Measurements from ENCODE around the gene DMAP1.
A peak's percentile ranks its signal among the peaks of the same experiment; 100 is the strongest.

The DMAP1 gene

GRCh38 chr1:44259090-44259489, 45.8 kb downstream of the DMAP1 start:
- peaks cover 28% of the 10 kb centered on the region for H3K36me3 ChIP-seq (ENCODE audit: insufficient read depth, insufficient read length, low read length)
- peaks cover 13% of the 10 kb centered on the region for H3K4me1 ChIP-seq (ENCODE audit: insufficient read depth, insufficient read length)
- TF ChIP-seq YY1 (IDR thresholded peaks at IDR 0.05; ENCODE audit: insufficient read depth, insufficient read length) = no peak
- no peak for TF ChIP-seq ZNF274 (IDR thresholded peaks at IDR 0.05; ENCODE audit: low read depth, low read length)
- TF ChIP-seq SUZ12 (IDR thresholded peaks at IDR 0.05; ENCODE audit: extremely low read depth, insufficient read depth, insufficient read length) = no peak
- no peaks in the 10 kb centered on the region for H3K9me3 ChIP-seq (ENCODE audit: insufficient read depth, low read length)
- no peak overlapping the region for H3K9ac ChIP-seq (ENCODE audit: insufficient read length, low read depth)
- DNase-seq (ENCODE audit: low read depth, low spot score) = no peak
- H3K4me3 ChIP-seq (ENCODE audit: insufficient read length, low read depth) = no peak overlapping the region
- no peaks in the 10 kb centered on the region for H3K27me3 ChIP-seq (ENCODE audit: insufficient read depth, insufficient read length)

GRCh38 chr1:44260792-44261170, 47.5 kb downstream of the DMAP1 start:
- peaks cover 29% of the 10 kb centered on the region for H3K36me3 ChIP-seq (ENCODE audit: insufficient read depth, insufficient read length, low read length)
- TF ChIP-seq YY1 (IDR thresholded peaks at IDR 0.05; ENCODE audit: insufficient read depth, insufficient read length) (no peak), ZNF274 (IDR thresholded peaks at IDR 0.05; ENCODE audit: low read depth, low read length) (no peak), SUZ12 (IDR thresholded peaks at IDR 0.05; ENCODE audit: extremely low read depth, insufficient read depth, insufficient read length) (no peak)
- DNase-seq (ENCODE audit: low read depth, low spot score) = no peak

GRCh38 chr1:44261171-44261817, 48.0 kb downstream of the DMAP1 start:
- Histone ChIP-seq H3K9ac (ENCODE audit: insufficient read length, low read depth) (no peak overlapping the region), H3K9me3 (ENCODE audit: insufficient read depth, low read length) (no peaks in the 10 kb centered on the region), H3K4me1 (ENCODE audit: insufficient read depth, insufficient read length) (peaks cover 13% of the 10 kb centered on the region), H3K27me3 (ENCODE audit: insufficient read depth, insufficient read length) (no peaks in the 10 kb centered on the region), H3K36me3 (ENCODE audit: insufficient read depth, insufficient read length, low read length) (peaks cover 24% of the 10 kb centered on the region), H3K4me3 (ENCODE audit: insufficient read length, low read depth) (no peak overlapping the region)
- TF ChIP-seq ZNF274 (IDR thresholded peaks at IDR 0.05; ENCODE audit: low read depth, low read length) (no peak), YY1 (IDR thresholded peaks at IDR 0.05; ENCODE audit: insufficient read depth, insufficient read length) (no peak), SUZ12 (IDR thresholded peaks at IDR 0.05; ENCODE audit: extremely low read depth, insufficient read depth, insufficient read length) (no peak)
- DNase-seq (ENCODE audit: low read depth, low spot score) = peak; percentile 32

More at GRCh38 chr1:44260792-44261170, 47.5 kb downstream of the DMAP1 start:
- H3K4me3 ChIP-seq (ENCODE audit: insufficient read length, low read depth) = no peak overlapping the region
- H3K9me3 ChIP-seq (ENCODE audit: insufficient read depth, low read length) = no peaks in the 10 kb centered on the region
- no peak overlapping the region for H3K9ac ChIP-seq (ENCODE audit: insufficient read length, low read depth)
- peaks cover 13% of the 10 kb centered on the region for H3K4me1 ChIP-seq (ENCODE audit: insufficient read depth, insufficient read length)
- H3K27me3 ChIP-seq (ENCODE audit: insufficient read depth, insufficient read length) = no peaks in the 10 kb centered on the region

- Histone ChIP-seq H3K4me1 (ENCODE audit: insufficient read depth, insufficient read length) (peaks cover 13% of the 10 kb centered on the region), H3K9ac (ENCODE audit: insufficient read length, low read depth) (no peak overlapping the region), H3K27me3 (ENCODE audit: insufficient read depth, insufficient read length) (no peaks in the 10 kb centered on the region), H3K4me3 (ENCODE audit: insufficient read length, low read depth) (no peak overlapping the region), H3K36me3 (ENCODE audit: insufficient read depth, insufficient read length, low read length) (peaks cover 18% of the 10 kb centered on the region), H3K9me3 (ENCODE audit: insufficient read depth, low read length) (no peaks in the 10 kb centered on the region)
- no peak for DNase-seq (ENCODE audit: low read depth, low spot score)
- TF ChIP-seq YY1 (IDR thresholded peaks at IDR 0.05; ENCODE audit: insufficient read depth, insufficient read length) = no peak
- no peak for TF ChIP-seq SUZ12 (IDR thresholded peaks at IDR 0.05; ENCODE audit: extremely low read depth, insufficient read depth, insufficient read length)
- no peak for TF ChIP-seq ZNF274 (IDR thresholded peaks at IDR 0.05; ENCODE audit: low read depth, low read length)
Observed at GRCh38 chr1:44261962-44262361, 48.7 kb downstream of the DMAP1 start.

GRCh38 chr1:44262414-44262813, 49.1 kb downstream of the DMAP1 start:
- TF ChIP-seq YY1 (IDR thresholded peaks at IDR 0.05; ENCODE audit: insufficient read depth, insufficient read length) (no peak), SUZ12 (IDR thresholded peaks at IDR 0.05; ENCODE audit: extremely low read depth, insufficient read depth, insufficient read length) (no peak), ZNF274 (IDR thresholded peaks at IDR 0.05; ENCODE audit: low read depth, low read length) (no peak)
- Histone ChIP-seq H3K4me3 (ENCODE audit: insufficient read length, low read depth) (no peak overlapping the region), H3K27me3 (ENCODE audit: insufficient read depth, insufficient read length) (no peaks in the 10 kb centered on the region), H3K9ac (ENCODE audit: insufficient read length, low read depth) (no peak overlapping the region), H3K36me3 (ENCODE audit: insufficient read depth, insufficient read length, low read length) (peaks cover 15% of the 10 kb centered on the region), H3K9me3 (ENCODE audit: insufficient read depth, low read length) (no peaks in the 10 kb centered on the region), H3K4me1 (ENCODE audit: insufficient read depth, insufficient read length) (peaks cover 10% of the 10 kb centered on the region)
- DNase-seq (ENCODE audit: low read depth, low spot score) = no peak

- Histone ChIP-seq H3K27me3 (ENCODE audit: insufficient read depth, insufficient read length) (no peaks in the 10 kb centered on the region), H3K9me3 (ENCODE audit: insufficient read depth, low read length) (no peaks in the 10 kb centered on the region), H3K4me1 (ENCODE audit: insufficient read depth, insufficient read length) (peaks cover 8% of the 10 kb centered on the region), H3K4me3 (ENCODE audit: insufficient read length, low read depth) (no peak overlapping the region), H3K9ac (ENCODE audit: insufficient read length, low read depth) (no peak overlapping the region), H3K36me3 (ENCODE audit: insufficient read depth, insufficient read length, low read length) (peaks cover 11% of the 10 kb centered on the region)
- TF ChIP-seq ZNF274 (IDR thresholded peaks at IDR 0.05; ENCODE audit: low read depth, low read length) (no peak), SUZ12 (IDR thresholded peaks at IDR 0.05; ENCODE audit: extremely low read depth, insufficient read depth, insufficient read length) (no peak), YY1 (IDR thresholded peaks at IDR 0.05; ENCODE audit: insufficient read depth, insufficient read length) (no peak)
- DNase-seq (ENCODE audit: low read depth, low spot score) = no peak
Observed at GRCh38 chr1:44262816-44263567, 49.7 kb downstream of the DMAP1 start.
